GM23338 (cell line): ENCODE data around the gene PDE2A. TPM values are rescaled to one million over a fixed set of nuclear protein-coding genes. Genes with fewer than 3 reads are reported as not detected.

ENCODE experiments used
- ATAC-seq: fragments of 200-7000 bp; cut with Tn5 transposase; 3 replicates; pipeline ENCODE4 v1.9.1; 2020
- DNase-seq: peaks from one replicate; pipeline ENCODE4 v3.0.0-alpha.2; 2015; ENCODE audit warnings: low spot score
- H2AFZ ChIP-seq: fragments of 200-600 bp; sonication (generic); 2 replicates; pipeline ENCODE4 v1.8.0; 2016; ENCODE audit warnings: antibody characterized with exemption, mild to moderate bottlenecking, moderate library complexity
- H3F3A ChIP-seq: fragments of 200-600 bp; sonication (generic); replicated peaks from 2 replicates; pipeline ENCODE4 v1.8.0; 2017; ENCODE audit warnings: antibody characterized with exemption, mixed run types, low read depth
- H3K27ac ChIP-seq: fragments of 200-600 bp; sonication (generic); 2 replicates; pipeline ENCODE4 v1.6.1; 2016; ENCODE audit warnings: low read depth
- H3K27me3 ChIP-seq: fragments of 200-600 bp; sonication (generic); 2 replicates; pipeline ENCODE4 v1.8.0; 2016; ENCODE audit warnings: mild to moderate bottlenecking, mixed run types, moderate library complexity; ENCODE audit not compliant: insufficient read depth
- H3K36me3 ChIP-seq: fragments of 200-600 bp; sonication (generic); 2 replicates; pipeline ENCODE4 v1.8.0; 2016; ENCODE audit warnings: mild to moderate bottlenecking; ENCODE audit not compliant: insufficient read depth
- H3K4me1 ChIP-seq: fragments of 200-600 bp; sonication (generic); 2 replicates; pipeline ENCODE4 v1.8.0; 2016; ENCODE audit warnings: mild to moderate bottlenecking, moderate library complexity; ENCODE audit not compliant: insufficient read depth
- H3K4me2 ChIP-seq: fragments of 200-600 bp; sonication (generic); 2 replicates; pipeline ENCODE4 v1.7.1; 2017; ENCODE audit warnings: mixed run types
- H3K4me3 ChIP-seq: fragments of 200-600 bp; sonication (generic); 2 replicates; pipeline ENCODE4 v1.6.1; 2016; ENCODE audit warnings: mixed run types
- H3K79me2 ChIP-seq: fragments of 200-600 bp; sonication (generic); replicated peaks from 2 replicates; pipeline ENCODE4 v1.8.0; 2017; ENCODE audit warnings: mild to moderate bottlenecking; ENCODE audit not compliant: insufficient read depth
- H3K9me2 ChIP-seq: fragments of 200-600 bp; sonication (generic); 2 replicates; pipeline ENCODE4 v1.8.0; 2017; ENCODE audit not compliant: insufficient read depth
- H4K20me1 ChIP-seq: fragments of 200-600 bp; sonication (generic); replicated peaks from 2 replicates; pipeline ENCODE4 v1.8.0; 2017; ENCODE audit warnings: mild to moderate bottlenecking; ENCODE audit not compliant: insufficient read depth
- H3K27ac Mint-ChIP-seq: 2 replicates; pipeline ENCODE4 v1.8.0; 2020; ENCODE audit warnings: inconsistent platforms, mild to moderate bottlenecking, moderate library complexity, mixed read lengths
- H3K27me3 Mint-ChIP-seq: 3 replicates; pipeline ENCODE4 v1.8.0; 2022; ENCODE audit warnings: low read depth, mild to moderate bottlenecking, moderate library complexity, mixed read lengths, inconsistent platforms; ENCODE audit not compliant: insufficient read depth, poor library complexity
- H3K36me3 Mint-ChIP-seq: 3 replicates; pipeline ENCODE4 v1.8.0; 2021; ENCODE audit warnings: low read depth, mild to moderate bottlenecking, inconsistent platforms, moderate library complexity, mixed read lengths
- H3K4me1 Mint-ChIP-seq: 3 replicates; pipeline ENCODE4 v1.8.0; 2020; ENCODE audit warnings: mild to moderate bottlenecking, inconsistent platforms, mixed read lengths
- H3K4me3 Mint-ChIP-seq: 3 replicates; pipeline ENCODE4 v1.8.0; 2021; ENCODE audit warnings: moderate library complexity, mild to moderate bottlenecking, inconsistent platforms, mixed read lengths
- H3K9me3 Mint-ChIP-seq: 3 replicates; pipeline ENCODE4 v1.8.0; 2020; ENCODE audit warnings: moderate library complexity, mild to moderate bottlenecking, inconsistent platforms, mixed read lengths
- CREB1 ChIP-seq: fragments of 250-450 bp; sonication (Bioruptor Pico); IDR thresholded peaks from 2 replicates; pipeline ENCODE4 v1.5.0; 2020; ENCODE audit warnings: low read depth, mild to moderate bottlenecking, moderate library complexity
- EZH2 ChIP-seq: fragments of 200-600 bp; sonication (generic); IDR thresholded peaks from one replicate; pipeline ENCODE4 v1.8.0; 2017; ENCODE audit warnings: antibody characterized with exemption, mild to moderate bottlenecking, low read depth; ENCODE audit not compliant: unreplicated experiment
- POLR2AphosphoS5 ChIP-seq: IDR thresholded peaks from 2 replicates; pipeline ENCODE4 v1.6.1; 2016; ENCODE audit warnings: antibody characterized with exemption, low read depth
- ZNF331 ChIP-seq: fragments of 250-450 bp; sonication (Bioruptor Pico); IDR thresholded peaks from 2 replicates; pipeline ENCODE4 v1.5.0; 2020; ENCODE audit warnings: low read depth, mild to moderate bottlenecking, moderate library complexity
- polyA plus RNA-seq: library from polyadenylated mRNA; unstranded; fragments of >200 nt; fragmentation: Nextera tagmentation; extraction: Ambion mirVana; gene quantifications from 2 replicates; pipeline ENCODE4 v1.2.1, GENCODE V29; 2016
- total RNA-seq: library from RNA; depleted of rRNA; stranded (reverse); fragments of >200 nt; shearing (Covaris generic); gene quantifications from 2 replicates; pipeline ENCODE4 v1.2.3, GENCODE V29; 2014
- TF ChIP-seq, protein P1 (sequence below): fragments of 250-450 bp; sonication (Bioruptor Pico); IDR thresholded peaks from 2 replicates; pipeline ENCODE4 v1.5.0; 2020; ENCODE audit warnings: mild to moderate bottlenecking, moderate library complexity
- TF ChIP-seq, protein P2 (sequence below), 2 experiments: fragments of 200-600 bp in 1 of 2; sonication (generic) in 1 of 2; conservative IDR thresholded peaks; 2 replicates each; pipeline versions ENCODE4 v1.5.1 to v1.6.1; 2016 to 2017; ENCODE audit warnings: antibody characterized with exemption in 2 of 2, low read depth in 2 of 2, mild to moderate bottlenecking in 2 of 2, moderate library complexity in 1 of 2
- TF ChIP-seq, protein P3 (sequence below): IDR thresholded peaks from one replicate; pipeline ENCODE4 v1.6.1; 2018; ENCODE audit warnings: antibody characterized with exemption; ENCODE audit not compliant: unreplicated experiment

The PDE2A gene
- total and polyA plus RNA-seq, 2 experiments from 2014 or later, result 4.3 to 16.2 TPM

DNA sequence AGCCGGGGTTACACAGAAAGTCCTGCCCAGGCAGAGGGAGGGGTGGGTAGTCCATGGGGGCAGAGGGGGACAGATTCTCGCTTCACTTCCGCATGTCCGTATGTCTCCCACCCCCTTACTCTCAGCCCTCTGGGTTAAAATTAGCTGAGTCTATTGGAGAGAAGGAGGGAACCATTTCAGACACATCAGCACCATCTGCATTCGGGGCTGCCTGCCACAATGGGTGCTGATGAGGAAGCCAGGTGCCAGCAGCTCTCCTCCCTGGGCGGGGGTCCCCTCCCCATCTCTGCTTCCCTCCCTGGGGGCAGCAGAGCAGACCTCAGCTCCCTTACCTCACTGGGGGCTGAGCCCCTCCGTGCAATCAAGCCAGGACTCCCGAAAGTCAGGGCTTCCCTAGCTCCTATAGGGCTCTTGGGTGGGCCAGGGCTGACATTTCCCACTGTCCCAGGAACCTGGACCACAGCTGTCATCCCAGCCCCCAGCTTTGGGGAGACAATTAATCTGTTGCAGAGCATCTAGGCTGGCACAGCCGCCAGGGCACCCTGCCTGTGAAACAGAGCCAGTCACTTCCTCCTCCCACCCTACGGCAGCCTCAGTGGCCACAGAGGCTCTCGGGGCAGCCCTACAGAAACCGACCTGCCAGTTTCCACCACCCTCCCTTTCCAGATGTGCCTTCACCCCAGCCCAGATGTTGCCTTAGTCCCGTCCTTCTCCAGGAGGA is 67.3 kb downstream of the PDE2A start:
- H3K79me2 ChIP-seq, result no peaks in the 10 kb centered on the region
- DNase-seq (no peak), ATAC-seq (no peak)
- H3K27me3 ChIP-seq, result no peaks in the 10 kb centered on the region
- H3K4me1 ChIP-seq, result no peaks in the 10 kb centered on the region
- Mint-ChIP-seq H3K4me3 (no peak overlapping the region), H3K36me3 (no peaks in the 10 kb centered on the region), H3K27ac (no peak overlapping the region), H3K27me3 (peaks cover 12% of the 10 kb centered on the region), H3K4me1 (peaks cover 4% of the 10 kb centered on the region; the same call in 1 of the 3 replicates), H3K9me3 (no peaks in the 10 kb centered on the region)
- no peaks in the 10 kb centered on the region; the same call in 1 of the 2 replicates for H4K20me1 ChIP-seq
- H3K27ac ChIP-seq, result no peak overlapping the region
- TF ChIP-seq, protein P1, sequence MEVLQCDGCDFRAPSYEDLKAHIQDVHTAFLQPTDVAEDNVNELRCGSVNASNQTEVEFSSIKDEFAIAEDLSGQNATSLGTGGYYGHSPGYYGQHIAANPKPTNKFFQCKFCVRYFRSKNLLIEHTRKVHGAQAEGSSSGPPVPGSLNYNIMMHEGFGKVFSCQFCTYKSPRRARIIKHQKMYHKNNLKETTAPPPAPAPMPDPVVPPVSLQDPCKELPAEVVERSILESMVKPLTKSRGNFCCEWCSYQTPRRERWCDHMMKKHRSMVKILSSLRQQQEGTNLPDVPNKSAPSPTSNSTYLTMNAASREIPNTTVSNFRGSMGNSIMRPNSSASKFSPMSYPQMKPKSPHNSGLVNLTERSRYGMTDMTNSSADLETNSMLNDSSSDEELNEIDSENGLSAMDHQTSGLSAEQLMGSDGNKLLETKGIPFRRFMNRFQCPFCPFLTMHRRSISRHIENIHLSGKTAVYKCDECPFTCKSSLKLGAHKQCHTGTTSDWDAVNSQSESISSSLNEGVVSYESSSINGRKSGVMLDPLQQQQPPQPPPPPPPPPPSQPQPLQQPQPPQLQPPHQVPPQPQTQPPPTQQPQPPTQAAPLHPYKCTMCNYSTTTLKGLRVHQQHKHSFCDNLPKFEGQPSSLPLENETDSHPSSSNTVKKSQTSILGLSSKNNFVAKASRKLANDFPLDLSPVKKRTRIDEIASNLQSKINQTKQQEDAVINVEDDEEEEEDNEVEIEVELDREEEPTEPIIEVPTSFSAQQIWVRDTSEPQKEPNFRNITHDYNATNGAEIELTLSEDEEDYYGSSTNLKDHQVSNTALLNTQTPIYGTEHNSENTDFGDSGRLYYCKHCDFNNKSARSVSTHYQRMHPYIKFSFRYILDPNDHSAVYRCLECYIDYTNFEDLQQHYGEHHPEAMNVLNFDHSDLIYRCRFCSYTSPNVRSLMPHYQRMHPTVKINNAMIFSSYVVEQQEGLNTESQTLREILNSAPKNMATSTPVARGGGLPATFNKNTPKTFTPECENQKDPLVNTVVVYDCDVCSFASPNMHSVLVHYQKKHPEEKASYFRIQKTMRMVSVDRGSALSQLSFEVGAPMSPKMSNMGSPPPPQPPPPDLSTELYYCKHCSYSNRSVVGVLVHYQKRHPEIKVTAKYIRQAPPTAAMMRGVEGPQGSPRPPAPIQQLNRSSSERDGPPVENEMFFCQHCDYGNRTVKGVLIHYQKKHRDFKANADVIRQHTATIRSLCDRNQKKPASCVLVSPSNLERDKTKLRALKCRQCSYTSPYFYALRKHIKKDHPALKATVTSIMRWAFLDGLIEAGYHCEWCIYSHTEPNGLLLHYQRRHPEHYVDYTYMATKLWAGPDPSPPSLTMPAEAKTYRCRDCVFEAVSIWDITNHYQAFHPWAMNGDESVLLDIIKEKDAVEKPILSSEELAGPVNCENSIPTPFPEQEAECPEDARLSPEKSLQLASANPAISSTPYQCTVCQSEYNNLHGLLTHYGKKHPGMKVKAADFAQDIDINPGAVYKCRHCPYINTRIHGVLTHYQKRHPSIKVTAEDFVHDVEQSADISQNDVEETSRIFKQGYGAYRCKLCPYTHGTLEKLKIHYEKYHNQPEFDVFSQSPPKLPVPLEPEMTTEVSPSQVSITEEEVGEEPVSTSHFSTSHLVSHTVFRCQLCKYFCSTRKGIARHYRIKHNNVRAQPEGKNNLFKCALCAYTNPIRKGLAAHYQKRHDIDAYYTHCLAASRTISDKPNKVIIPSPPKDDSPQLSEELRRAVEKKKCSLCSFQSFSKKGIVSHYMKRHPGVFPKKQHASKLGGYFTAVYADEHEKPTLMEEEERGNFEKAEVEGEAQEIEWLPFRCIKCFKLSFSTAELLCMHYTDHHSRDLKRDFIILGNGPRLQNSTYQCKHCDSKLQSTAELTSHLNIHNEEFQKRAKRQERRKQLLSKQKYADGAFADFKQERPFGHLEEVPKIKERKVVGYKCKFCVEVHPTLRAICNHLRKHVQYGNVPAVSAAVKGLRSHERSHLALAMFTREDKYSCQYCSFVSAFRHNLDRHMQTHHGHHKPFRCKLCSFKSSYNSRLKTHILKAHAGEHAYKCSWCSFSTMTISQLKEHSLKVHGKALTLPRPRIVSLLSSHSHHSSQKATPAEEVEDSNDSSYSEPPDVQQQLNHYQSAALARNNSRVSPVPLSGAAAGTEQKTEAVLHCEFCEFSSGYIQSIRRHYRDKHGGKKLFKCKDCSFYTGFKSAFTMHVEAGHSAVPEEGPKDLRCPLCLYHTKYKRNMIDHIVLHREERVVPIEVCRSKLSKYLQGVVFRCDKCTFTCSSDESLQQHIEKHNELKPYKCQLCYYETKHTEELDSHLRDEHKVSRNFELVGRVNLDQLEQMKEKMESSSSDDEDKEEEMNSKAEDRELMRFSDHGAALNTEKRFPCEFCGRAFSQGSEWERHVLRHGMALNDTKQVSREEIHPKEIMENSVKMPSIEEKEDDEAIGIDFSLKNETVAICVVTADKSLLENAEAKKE (CRISPR knock-in tag), result no peak
- TF ChIP-seq ZNF331 (CRISPR knock-in tag), result no peak
- TF ChIP-seq, protein P2, sequence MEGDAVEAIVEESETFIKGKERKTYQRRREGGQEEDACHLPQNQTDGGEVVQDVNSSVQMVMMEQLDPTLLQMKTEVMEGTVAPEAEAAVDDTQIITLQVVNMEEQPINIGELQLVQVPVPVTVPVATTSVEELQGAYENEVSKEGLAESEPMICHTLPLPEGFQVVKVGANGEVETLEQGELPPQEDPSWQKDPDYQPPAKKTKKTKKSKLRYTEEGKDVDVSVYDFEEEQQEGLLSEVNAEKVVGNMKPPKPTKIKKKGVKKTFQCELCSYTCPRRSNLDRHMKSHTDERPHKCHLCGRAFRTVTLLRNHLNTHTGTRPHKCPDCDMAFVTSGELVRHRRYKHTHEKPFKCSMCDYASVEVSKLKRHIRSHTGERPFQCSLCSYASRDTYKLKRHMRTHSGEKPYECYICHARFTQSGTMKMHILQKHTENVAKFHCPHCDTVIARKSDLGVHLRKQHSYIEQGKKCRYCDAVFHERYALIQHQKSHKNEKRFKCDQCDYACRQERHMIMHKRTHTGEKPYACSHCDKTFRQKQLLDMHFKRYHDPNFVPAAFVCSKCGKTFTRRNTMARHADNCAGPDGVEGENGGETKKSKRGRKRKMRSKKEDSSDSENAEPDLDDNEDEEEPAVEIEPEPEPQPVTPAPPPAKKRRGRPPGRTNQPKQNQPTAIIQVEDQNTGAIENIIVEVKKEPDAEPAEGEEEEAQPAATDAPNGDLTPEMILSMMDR (conservative IDR thresholded peaks at IDR 0.05; ENCODE audit: low read depth in 2 of 2), result no peak
- TF ChIP-seq POLR2AphosphoS5, result no peak
- no peak for TF ChIP-seq EZH2
- TF ChIP-seq, protein P3, sequence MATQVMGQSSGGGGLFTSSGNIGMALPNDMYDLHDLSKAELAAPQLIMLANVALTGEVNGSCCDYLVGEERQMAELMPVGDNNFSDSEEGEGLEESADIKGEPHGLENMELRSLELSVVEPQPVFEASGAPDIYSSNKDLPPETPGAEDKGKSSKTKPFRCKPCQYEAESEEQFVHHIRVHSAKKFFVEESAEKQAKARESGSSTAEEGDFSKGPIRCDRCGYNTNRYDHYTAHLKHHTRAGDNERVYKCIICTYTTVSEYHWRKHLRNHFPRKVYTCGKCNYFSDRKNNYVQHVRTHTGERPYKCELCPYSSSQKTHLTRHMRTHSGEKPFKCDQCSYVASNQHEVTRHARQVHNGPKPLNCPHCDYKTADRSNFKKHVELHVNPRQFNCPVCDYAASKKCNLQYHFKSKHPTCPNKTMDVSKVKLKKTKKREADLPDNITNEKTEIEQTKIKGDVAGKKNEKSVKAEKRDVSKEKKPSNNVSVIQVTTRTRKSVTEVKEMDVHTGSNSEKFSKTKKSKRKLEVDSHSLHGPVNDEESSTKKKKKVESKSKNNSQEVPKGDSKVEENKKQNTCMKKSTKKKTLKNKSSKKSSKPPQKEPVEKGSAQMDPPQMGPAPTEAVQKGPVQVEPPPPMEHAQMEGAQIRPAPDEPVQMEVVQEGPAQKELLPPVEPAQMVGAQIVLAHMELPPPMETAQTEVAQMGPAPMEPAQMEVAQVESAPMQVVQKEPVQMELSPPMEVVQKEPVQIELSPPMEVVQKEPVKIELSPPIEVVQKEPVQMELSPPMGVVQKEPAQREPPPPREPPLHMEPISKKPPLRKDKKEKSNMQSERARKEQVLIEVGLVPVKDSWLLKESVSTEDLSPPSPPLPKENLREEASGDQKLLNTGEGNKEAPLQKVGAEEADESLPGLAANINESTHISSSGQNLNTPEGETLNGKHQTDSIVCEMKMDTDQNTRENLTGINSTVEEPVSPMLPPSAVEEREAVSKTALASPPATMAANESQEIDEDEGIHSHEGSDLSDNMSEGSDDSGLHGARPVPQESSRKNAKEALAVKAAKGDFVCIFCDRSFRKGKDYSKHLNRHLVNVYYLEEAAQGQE, result no peak
- no peak for TF ChIP-seq CREB1
- no peak overlapping the region for H3K4me3 ChIP-seq
- no peak overlapping the region for H3K4me2 ChIP-seq
- no peaks in the 10 kb centered on the region for H3K36me3 ChIP-seq
- H3K9me2 ChIP-seq, result 0 out of 2 replicates have a peak, but pooled peaks cover 3% of the 10 kb centered on the region
- no peak overlapping the region for H2AFZ ChIP-seq
- no peaks in the 10 kb centered on the region for H3F3A ChIP-seq
